Esophagus muscularis mucosa (tissue), 3 donors: ENCODE data around the gene RASAL2.

Source experiments
- EP300 ChIP-seq: sonication (generic); formaldehyde crosslinking; IDR thresholded peaks from one replicate; pipeline ENCODE4 v1.6.1; 2017; ENCODE audit warnings: antibody characterized with exemption
- TF ChIP-seq, protein P1 (sequence below), 3 experiments: fragments of 200-600 bp in 2 of 3; fragments of 450-650 bp in 1 of 3; sonication (generic) in 2 of 3; IDR thresholded peaks; one replicate each; pipeline ENCODE4 v1.5.1; 2017 to 2019; ENCODE audit warnings: antibody characterized with exemption in 3 of 3, mild to moderate bottlenecking in 2 of 3, moderate library complexity in 1 of 3

DNA sequence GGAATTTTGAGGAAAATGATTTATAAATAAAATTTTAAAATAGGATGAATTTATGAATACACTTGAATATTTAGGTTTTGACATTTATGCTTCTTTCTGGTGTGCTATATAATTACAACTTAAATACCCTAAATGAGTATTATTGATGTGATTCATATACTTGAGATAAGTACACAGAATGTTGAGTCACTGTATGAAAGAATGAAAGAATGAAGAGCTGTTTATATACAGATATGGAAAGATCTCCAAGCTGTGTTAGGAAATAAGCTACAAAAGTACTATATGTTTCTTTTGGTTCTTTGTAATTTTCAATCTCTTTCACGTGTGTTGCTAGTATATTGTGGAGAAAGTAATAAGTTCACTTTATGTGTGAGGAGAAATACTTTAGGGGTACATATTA lies 147.2 kb downstream of the RASAL2 start:
- TF ChIP-seq, protein P1, sequence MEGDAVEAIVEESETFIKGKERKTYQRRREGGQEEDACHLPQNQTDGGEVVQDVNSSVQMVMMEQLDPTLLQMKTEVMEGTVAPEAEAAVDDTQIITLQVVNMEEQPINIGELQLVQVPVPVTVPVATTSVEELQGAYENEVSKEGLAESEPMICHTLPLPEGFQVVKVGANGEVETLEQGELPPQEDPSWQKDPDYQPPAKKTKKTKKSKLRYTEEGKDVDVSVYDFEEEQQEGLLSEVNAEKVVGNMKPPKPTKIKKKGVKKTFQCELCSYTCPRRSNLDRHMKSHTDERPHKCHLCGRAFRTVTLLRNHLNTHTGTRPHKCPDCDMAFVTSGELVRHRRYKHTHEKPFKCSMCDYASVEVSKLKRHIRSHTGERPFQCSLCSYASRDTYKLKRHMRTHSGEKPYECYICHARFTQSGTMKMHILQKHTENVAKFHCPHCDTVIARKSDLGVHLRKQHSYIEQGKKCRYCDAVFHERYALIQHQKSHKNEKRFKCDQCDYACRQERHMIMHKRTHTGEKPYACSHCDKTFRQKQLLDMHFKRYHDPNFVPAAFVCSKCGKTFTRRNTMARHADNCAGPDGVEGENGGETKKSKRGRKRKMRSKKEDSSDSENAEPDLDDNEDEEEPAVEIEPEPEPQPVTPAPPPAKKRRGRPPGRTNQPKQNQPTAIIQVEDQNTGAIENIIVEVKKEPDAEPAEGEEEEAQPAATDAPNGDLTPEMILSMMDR (IDR thresholded peaks at IDR 0.05) = no peak
- TF ChIP-seq EP300 = no peak
